HK-2 (cell line): ENCODE measurements around the gene PTPN1.
"Not testable (repeated sequence)": the region's sequence is repeated elsewhere in the genome, so short reads cannot be mapped to it uniquely, and the experiment has no call there.

ENCODE experiments used
- DNase-seq: peaks from one replicate; pipeline ENCODE4 v3.0.0-alpha.2; 2018; ENCODE audit not compliant: unreplicated experiment

Gene PTPN1

DNA sequence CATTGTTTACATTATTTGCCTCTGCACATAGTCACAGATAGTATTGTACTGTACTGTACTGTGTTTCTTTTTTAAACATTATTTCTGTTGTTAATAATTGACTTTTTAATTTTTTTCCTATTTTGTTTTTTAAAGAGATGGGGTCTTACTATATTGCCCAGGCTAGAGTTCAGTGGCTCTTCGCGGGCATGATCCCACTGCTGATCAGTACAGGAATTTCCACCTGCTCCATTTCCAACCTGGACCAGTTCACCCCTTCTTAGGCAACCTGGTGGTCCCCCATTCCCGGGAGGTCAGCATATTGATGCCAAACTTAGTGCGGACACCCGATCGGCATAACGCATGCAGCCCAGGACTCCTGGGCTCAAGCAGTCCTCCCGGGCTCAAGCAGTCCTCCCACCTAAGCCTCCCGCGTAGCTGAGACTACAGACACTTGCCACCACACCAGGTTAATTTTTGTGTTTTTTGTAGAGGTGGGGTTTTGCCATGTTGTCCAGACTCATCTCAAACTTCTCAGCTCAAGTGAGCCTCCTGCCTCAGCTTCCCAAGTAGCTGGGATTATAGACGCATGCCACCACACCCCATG, 47.5 kb downstream of the PTPN1 start:
- no peak for DNase-seq

GRCh38 chr20:50558483-50558925, 48.3 kb downstream of the PTPN1 start:
- peak; percentile 82 for DNase-seq

DNA sequence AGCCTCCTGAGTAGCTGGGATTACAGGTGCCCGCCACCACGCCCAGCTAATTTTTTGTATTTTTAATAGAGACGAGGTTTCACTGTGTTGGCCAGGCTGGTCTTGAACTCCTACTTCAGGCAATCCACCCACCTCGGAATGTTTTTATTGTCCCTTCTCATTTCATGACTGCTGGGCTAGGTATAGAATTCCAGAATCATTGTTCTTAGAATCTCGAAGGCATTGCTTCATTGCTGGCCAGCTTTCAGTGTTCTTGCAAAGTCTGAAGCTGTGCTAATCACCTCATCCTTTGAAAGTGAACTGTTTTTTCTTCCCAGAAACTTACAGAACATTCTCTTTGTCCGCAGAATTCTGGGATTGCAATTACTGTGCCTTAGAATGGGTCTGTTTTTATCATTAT, 49.0 kb downstream of the PTPN1 start:
- DNase-seq: no peak

DNA sequence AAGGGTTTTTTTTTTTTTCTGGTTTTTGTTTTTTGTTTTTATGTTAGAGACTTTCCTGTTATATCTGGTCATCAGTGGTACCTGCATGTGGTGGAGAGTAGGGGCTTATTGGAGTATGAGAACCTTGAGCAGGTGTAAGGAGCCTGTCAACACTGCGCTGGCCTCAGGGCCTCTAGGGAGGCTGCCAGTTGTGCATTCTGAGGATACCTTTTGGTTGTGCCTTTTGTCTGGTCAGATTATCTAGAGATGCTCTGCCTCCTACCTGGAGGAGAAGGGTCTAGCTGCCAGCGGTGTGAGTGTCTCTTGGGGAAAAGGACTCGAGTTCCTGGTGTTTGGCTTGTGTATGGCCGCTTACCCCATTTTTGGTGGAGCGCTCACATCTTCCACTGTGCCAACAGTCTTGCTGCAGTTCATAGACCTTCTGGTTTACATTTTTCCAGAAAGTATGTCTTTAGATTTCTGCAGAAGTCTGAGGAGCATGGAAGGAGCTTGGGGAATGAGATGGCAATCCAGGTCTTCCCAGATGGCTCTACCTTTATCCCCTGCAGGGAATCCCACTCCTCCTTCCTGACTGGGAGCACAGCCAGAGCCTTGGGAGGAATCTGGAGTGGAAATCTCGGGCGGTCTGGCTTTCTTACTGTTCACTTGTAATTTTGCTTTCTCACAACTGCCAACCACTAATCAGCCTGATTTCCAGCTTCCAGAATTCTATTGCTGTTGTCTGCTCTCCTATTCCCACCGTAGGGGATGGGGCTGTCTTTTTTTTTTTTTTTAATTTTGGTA, 49.9 kb downstream of the PTPN1 start:
- DNase-seq: no peak

- peak; percentile 41 for DNase-seq
Measured at GRCh38 chr20:50560867-50561266, 50.7 kb downstream of the PTPN1 start.

GRCh38 chr20:50561379-50562078, 51.3 kb downstream of the PTPN1 start:
- peak; percentile 82 for DNase-seq

GRCh38 chr20:50562262-50562701, 52.1 kb downstream of the PTPN1 start:
- DNase-seq: no peak

DNA sequence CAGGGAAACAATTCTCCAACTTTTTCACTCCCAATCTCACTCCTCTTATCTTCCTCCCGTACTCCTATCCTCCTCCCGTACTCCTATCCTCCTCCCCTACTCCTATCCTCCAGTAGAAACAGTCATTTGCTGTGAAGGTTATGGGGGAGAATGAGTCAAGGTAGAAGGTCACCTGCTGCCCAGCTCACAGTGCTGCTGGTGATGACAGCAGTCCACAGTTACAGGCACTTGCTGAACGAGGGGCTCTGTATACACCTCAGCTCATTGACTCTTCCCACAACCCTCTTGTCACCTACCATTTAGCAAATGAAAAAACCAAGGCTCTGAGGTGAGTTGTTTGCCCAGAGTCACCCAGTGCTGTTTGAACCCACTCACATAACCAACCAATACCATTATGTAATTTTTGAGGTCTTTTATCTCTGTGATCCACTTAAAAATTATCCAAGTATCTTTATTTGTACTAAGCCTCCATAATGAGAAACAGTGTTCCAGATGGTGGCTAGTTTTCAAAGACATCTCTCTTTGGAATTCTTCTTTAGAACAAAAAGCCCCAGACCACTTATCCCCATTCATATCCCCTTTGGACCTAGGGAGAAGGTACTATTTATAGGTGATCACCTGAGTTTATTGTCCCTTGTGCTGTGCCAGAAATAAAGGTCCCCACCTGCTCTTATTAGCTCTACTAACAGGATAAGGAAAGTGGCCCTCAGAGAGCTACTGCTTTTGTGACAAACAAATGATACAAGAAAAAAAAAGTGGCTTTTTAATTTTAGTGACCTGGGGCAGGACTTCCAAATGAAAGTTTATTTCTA, 53.2 kb downstream of the PTPN1 start:
- no peak for DNase-seq

DNA sequence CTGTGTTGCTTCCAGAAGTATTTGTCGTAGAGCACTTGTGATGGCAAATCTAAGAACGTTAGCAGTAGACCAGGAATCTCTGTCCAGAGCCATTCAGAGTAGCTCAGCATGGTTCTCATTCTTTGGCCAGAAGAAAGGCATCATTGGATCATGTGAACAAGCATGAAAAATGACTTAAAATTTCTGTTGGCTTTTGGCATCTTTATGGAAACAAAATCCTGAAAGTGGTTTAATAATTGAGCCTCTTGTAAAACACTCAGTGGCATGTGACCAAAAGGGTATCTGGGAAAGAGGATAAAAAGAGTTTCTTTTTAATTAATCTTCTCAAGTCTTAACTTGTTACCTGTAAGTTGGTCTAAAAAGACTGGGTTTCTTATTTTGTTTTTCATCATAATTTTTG, 55.2 kb downstream of the PTPN1 start:
- no peak for DNase-seq

DNA sequence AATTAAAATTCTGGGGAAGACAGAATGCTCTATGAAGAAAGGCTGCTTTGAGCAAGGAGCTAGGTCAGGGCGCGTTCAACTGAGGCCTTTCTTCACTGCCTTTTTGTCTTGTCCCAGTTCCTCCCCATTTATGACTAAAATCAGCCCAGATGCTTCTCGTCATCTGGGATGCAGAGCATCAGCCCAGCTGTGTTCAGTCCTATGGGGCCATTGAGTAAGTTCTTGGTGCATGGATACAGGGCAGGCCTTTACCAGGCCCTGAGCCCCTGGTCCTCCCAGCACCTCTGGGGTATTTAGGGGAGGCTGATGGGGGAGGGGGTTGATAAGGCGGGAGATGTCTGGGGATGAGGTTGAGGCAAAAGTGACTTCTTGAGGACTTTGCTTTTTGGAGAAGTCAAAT, 55.7 kb downstream of the PTPN1 start:
- no peak for DNase-seq

DNA sequence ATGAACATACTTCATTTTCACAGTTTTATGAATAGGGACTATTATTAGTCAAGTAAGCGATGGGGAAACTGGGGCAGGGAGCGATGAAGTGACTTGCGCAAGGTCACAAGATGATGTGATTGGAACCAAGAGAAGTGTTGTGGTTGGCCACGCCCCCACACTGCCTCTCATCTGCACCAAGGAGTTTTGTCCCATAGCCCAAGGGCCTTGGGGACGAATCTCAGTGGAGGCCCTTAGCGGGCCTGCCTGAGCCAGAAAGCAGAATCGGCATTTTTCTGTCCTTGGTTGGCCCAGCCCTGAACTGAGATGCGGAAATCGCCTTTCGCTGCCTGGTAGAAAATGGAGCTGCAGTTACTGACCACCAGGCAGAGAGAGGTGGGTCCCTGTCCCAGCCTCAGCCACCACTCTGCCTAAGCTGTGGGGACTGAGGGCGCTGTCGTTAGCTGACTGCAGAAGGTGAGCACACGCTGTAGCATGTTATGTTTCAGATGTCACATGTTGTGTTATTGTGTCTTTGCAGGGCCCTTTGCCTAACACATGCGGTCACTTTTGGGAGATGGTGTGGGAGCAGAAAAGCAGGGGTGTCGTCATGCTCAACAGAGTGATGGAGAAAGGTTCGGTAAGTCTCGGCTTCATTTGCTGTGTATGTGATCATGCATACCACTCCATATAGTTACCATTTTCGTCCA, 57.8 kb downstream of the PTPN1 start:
- no peak for DNase-seq

DNA sequence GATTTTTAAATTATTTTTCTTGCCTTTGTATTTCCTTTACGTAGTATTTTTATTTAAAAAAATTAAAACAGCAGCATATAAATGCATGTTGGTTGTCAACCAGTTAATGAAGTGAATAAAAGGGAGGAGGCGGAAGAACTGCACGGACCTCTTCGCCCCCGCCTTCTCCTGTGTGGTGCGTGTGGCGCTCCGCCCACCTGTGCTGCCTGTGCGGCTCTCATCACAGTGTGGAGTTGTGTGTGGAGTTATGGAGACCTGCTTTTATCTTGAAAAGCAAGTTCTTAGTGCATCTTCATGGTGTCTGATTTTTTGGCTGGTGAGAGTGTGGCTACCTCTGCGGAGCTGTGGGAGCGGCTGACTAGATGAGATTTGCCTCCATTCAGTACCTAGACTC, 58.4 kb downstream of the PTPN1 start:
- DNase-seq: no peak

GRCh38 chr20:50569487-50569863, 59.3 kb downstream of the PTPN1 start:
- not testable (repeated sequence) for DNase-seq

DNA sequence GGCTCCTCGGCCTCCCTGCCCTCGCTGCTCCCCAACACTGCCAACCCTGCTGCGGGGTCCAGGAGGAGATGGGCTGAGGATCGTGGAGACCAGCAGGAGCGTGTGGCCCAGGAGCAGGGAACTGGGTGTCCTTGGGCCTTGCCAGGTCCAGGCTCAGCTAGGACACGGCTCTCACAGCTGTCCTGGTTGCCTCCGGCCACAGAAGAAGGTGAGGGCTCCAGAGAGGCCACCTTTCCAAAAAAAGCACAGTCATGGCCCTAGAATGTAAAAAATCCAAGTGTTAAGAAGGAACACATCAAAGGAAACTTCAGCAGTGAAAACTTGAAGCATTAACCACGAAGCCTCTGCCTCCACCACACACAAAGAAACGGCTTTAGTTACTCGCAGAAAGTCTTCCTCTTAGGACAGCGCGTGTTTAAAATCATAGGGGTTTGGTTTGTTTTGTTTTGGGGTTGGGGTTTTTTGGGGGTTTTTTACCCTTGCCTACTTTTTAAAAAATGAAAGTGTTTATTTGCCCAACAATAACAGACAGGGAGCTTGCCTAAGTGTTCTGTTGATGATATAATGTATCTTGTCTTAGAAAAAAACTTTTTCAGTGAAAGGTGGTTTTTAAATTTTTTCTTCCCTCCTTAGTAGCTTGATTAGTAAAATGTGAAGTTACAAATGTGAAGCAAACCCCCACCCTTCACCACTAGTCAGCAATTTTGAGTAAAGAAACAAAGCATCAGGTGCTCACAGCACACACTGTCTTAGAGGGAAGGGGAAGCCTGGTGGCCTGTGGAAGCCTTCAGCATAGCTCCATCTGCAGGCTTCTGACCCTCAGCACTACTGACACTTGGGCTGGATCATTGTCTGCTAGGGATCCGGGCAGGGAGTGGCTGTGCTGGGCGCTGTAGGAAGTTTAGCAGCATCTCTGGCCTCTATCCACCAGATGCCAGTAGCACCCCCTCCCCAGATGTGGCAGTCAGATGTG, 60.0 kb downstream of the PTPN1 start:
- peak; percentile 36 for DNase-seq

GRCh38 chr20:50571466-50571865, 61.3 kb downstream of the PTPN1 start:
- DNase-seq: no peak

- no peak for DNase-seq
Measured at GRCh38 chr20:50572938-50573777, 63.0 kb downstream of the PTPN1 start.

- no peak for DNase-seq
Measured at GRCh38 chr20:50574108-50574507, 63.9 kb downstream of the PTPN1 start.

GRCh38 chr20:50574586-50574985, 64.4 kb downstream of the PTPN1 start:
- DNase-seq: no peak
